ENCODE data around the gene ZNF35. TPM values are rescaled to one million over a fixed set of nuclear protein-coding genes. Genes with fewer than 3 reads are reported as not detected.

ZNF35 gene
- total RNA-seq, 1 donor from 2014 or later = 4.0 TPM

GRCh38 chr3:44682182-44682896 is 33.8 kb downstream of the ZNF35 start:
- intact Hi-C loops (cut with micrococcal nuclease) = no loop called here

DNA sequence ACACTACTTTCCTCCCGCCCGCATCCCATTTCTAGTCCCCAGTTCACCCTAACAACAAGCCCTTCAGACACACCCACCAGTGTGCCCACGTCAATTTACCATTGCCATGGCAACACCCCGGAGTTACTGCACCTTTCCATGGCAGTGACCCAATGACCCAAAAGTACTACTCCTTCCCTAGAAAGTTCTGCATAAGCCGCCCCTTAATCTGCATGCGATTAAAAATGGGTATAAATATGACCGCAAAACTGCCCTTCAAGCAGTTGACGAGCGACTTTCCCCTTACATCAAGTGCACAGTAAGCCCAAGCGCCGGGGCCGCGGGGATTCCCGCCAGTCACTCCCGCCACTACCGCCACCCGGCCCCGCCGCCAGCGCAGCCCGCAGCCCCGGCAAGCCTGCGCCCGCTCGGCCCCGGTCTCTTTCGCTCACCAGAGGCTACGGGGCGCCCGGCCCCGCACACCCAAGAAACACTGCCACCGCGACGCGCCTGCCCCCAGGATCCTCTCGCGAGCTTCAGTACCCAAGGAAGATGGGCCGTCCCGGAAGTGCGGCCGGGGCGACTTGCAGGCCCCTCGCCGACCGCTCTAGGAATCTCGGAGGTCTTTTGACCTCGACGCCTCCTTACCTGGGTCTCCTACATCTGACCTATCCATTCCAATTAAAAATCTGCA is 36.7 kb downstream of the ZNF35 start:
- intact Hi-C loops (cut with micrococcal nuclease) = no loop called here

GRCh38 chr3:44687898-44688297 is 39.4 kb downstream of the ZNF35 start:
- intact Hi-C loops (cut with micrococcal nuclease) = no loop called here

Other genes with a start within 250 kb of the ZNF35 start
- 25.6 and 25.7 TPM in 2 replicates for gene ZNF445, start 171.1 kb upstream of the ZNF35 start, total RNA-seq
- 0.61 and 0.64 TPM in 2 replicates for gene ZKSCAN7, start 93.5 kb upstream of the ZNF35 start, total RNA-seq
- gene ZNF660, start 63.8 kb upstream of the ZNF35 start, total RNA-seq = 0.11 and 0.14 TPM in 2 replicates
- 12.1 and 12.7 TPM in 2 replicates for gene ZNF197, start 23.7 kb upstream of the ZNF35 start, total RNA-seq
- gene ZNF502, start 63.9 kb downstream of the ZNF35 start, total RNA-seq = 0.59 and 0.68 TPM in 2 replicates
- 1.8 and 1.9 TPM in 2 replicates for gene ZNF501, start 80.9 kb downstream of the ZNF35 start, total RNA-seq
- 33.1 and 37.3 TPM in 2 replicates for gene KIAA1143, start 112.9 kb downstream of the ZNF35 start, total RNA-seq
- gene KIF15, start 113.1 kb downstream of the ZNF35 start, total RNA-seq = 43.3 and 44.8 TPM in 2 replicates
- gene TMEM42, start 213.2 kb downstream of the ZNF35 start, total RNA-seq = 9.3 and 9.4 TPM in 2 replicates
- gene TGM4, start 225.9 kb downstream of the ZNF35 start, total RNA-seq = not detected in 2 replicates